ENCODE results near the gene BCHE.
A peak's percentile ranks its signal among the peaks of the same experiment; 100 is the strongest.

Gene BCHE

DNA sequence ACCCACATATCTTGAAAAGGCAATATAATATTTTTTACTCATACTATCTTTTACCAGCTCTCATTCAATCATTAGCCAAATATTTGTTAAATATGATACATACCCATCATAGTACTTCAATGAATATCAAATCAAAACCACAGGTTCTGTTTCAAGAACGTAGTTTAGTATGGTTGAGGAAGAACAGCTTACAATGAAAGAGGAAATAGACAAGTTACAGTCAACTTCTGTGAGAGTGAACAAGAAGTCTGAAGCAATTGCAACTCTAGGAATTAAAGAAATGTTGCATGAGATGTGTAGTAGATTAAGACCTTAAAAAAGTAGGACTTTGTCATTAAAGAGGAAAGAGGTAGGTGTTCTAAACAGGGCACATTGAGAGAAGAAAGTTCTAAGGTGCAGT lies 9.3 kb downstream of the BCHE start:
- POLR2A ChIA-PET, result no interaction called here
- CTCF ChIA-PET, result no interaction called here
- DNase-seq (ENCODE audit: extremely low spot score), result no peak
- TF ChIP-seq, protein P1, sequence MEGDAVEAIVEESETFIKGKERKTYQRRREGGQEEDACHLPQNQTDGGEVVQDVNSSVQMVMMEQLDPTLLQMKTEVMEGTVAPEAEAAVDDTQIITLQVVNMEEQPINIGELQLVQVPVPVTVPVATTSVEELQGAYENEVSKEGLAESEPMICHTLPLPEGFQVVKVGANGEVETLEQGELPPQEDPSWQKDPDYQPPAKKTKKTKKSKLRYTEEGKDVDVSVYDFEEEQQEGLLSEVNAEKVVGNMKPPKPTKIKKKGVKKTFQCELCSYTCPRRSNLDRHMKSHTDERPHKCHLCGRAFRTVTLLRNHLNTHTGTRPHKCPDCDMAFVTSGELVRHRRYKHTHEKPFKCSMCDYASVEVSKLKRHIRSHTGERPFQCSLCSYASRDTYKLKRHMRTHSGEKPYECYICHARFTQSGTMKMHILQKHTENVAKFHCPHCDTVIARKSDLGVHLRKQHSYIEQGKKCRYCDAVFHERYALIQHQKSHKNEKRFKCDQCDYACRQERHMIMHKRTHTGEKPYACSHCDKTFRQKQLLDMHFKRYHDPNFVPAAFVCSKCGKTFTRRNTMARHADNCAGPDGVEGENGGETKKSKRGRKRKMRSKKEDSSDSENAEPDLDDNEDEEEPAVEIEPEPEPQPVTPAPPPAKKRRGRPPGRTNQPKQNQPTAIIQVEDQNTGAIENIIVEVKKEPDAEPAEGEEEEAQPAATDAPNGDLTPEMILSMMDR (IDR thresholded peaks at IDR 0.05; ENCODE audit: control extremely low read depth, extremely low read depth, low read depth, missing control alignments), result no peak

DNA sequence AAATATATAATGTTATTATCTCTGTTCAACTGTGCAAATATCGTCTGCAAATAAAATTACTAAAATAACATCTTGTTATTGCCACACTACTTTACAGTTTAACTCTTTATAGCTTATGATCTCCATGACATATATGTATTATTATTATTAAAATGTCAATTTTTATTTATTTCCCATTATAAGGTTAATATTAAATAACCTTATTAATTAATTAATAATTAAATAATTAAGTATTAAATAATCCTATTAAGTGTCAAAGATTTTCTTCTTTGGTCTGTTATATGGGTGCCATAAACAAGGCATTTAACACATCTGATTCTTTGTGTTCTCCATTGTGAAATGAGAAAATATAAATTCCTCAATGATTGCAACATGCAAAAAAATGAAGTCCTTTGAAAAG lies 10.0 kb downstream of the BCHE start:
- CTCF ChIA-PET, result no interaction called here
- POLR2A ChIA-PET, result no interaction called here
- TF ChIP-seq, protein P1 (IDR thresholded peaks at IDR 0.05; ENCODE audit: control extremely low read depth, extremely low read depth, low read depth, missing control alignments), result no peak

DNA sequence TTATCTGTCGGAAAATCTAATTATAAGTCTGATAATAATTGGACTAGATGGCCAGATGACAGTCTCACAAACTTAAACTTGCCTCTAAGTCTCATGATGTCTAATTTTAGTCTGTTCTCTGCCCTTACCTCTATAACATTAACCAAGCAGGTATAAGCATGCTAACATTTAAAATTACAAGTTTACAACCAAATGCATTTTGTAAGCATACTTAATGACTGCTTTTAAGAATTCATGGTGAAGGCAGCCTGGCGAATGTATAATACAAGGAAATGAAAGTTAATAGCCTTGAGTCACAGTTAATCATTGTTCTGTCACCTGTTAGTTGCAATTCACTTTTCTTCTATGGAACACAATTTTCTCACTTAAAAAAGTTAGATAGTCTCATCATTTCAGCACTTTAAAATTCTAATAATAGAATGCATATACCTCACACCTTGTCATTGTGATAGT lies 16.5 kb downstream of the BCHE start:
- DNase-seq (ENCODE audit: extremely low spot score), result peak; percentile 16
- CTCF ChIA-PET, result no interaction called here
- POLR2A ChIA-PET, result no interaction called here
- TF ChIP-seq, protein P1 (IDR thresholded peaks at IDR 0.05; ENCODE audit: control extremely low read depth, extremely low read depth, low read depth, missing control alignments), result no peak

More for the DNA sequence above, 10.0 kb downstream of the BCHE start:
- no peak for DNase-seq (ENCODE audit: extremely low spot score)

DNA sequence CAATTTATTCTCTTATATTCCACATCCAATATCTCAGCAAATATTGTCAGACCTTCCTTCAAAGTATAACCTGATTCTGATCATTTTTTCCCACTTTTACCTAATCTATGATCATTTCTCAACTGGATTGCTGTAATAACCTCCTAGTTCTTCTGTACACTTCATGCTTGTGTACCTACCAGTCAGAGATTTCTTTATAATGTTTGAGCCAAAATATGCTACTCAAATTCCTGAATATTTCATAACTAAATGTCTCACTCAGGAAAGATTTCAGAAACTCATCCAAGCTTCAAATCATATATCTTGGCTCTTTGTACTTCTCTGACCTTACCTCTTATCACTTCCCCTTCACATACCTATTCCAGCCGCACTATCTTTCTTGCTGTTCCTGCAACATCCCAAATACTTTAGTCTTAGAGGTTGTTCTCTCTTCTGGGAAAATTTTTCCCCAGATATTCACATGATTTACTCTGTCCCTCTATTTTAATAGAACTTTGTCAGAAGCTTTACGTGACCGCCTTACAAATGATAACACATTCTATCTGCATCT lies 20.0 kb downstream of the BCHE start:
- CTCF ChIA-PET, result interaction anchor here (1.4 kb wide), 1 partner anchor 13 kb away, joined by 3 read pairs; no protein-coding TSS in a partner anchor
- no peak for DNase-seq (ENCODE audit: extremely low spot score)
- POLR2A ChIA-PET, result no interaction called here
- TF ChIP-seq, protein P1 (IDR thresholded peaks at IDR 0.05; ENCODE audit: control extremely low read depth, extremely low read depth, low read depth, missing control alignments), result no peak

DNA sequence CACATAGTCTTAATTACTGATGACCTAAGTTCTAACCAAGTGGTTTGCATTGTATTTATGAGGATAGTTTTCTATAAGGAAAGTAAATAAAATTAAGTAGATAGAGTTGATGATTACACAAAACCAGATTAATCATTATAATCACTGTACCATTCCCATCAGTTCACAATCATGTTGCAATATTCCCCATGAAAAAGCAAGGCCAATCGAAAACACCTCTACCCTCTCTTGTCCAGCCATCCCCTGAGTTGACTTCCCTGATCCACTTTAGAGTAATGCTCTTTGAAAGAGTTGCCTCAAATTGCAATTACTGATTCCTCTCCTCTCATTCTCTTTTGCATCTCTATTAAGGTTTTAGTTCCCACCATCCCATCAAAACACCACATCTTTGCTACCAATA lies 21.0 kb downstream of the BCHE start:
- POLR2A ChIA-PET, result no interaction called here
- CTCF ChIA-PET, result no interaction called here
- DNase-seq (ENCODE audit: extremely low spot score), result no peak
- TF ChIP-seq, protein P1 (IDR thresholded peaks at IDR 0.05; ENCODE audit: control extremely low read depth, extremely low read depth, low read depth, missing control alignments), result no peak

DNA sequence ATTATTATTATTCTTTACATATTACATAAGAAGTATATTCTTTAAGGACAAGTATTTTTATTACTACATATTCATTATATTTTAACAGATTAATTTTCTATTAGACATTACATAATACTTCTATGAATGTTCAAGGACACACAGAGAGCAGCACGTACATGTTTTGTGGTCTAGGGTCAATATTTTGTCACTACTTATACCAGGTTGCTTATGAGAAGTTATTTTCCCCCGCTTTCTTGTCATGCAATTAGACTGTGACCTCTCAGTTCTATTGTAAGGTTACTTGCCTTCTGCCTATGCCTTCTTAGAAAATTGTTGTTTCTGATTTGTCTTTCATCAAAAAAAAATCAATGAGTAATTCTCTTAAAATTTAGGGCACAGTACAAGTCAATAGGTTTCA lies 21.5 kb downstream of the BCHE start:
- ChIA-PET CTCF (interaction anchor here (1.4 kb wide), 1 partner anchor 25 kb away, joined by 4 read pairs; no protein-coding TSS in a partner anchor), POLR2A (no interaction called here)
- TF ChIP-seq, protein P1 (IDR thresholded peaks at IDR 0.05; ENCODE audit: control extremely low read depth, extremely low read depth, low read depth, missing control alignments), result no peak
- DNase-seq (ENCODE audit: extremely low spot score), result no peak

Measured in GM10248 (cell line).